ENCODE measurements around the gene MMD.

The MMD gene

GRCh38 chr17:55443904-55444303 is 22.3 kb upstream of the MMD start:
- Histone ChIP-seq H3K27ac (ENCODE audit: low read length) (no peak overlapping the region), H3K9me3 (ENCODE audit: control insufficient read depth, insufficient read depth, low read length) (no peaks in the 10 kb centered on the region), H3K4me1 (ENCODE audit: control insufficient read depth, insufficient read depth, low read length) (peaks cover 2% of the 10 kb centered on the region; the same call in 1 of the 2 replicates), H3K36me3 (ENCODE audit: control insufficient read depth, insufficient read depth, low read length) (no peaks in the 10 kb centered on the region), H3K27me3 (ENCODE audit: control insufficient read depth, insufficient read depth, low read length) (no peaks in the 10 kb centered on the region), H3K4me3 (ENCODE audit: low read length) (no peak overlapping the region)
- DNase-seq (ENCODE audit: low read depth, low spot score) = no peak
- WGBS (ENCODE audit: insufficient coverage, insufficient read length) = no CpG with 5 or more reads among the region's 10 CpGs

DNA sequence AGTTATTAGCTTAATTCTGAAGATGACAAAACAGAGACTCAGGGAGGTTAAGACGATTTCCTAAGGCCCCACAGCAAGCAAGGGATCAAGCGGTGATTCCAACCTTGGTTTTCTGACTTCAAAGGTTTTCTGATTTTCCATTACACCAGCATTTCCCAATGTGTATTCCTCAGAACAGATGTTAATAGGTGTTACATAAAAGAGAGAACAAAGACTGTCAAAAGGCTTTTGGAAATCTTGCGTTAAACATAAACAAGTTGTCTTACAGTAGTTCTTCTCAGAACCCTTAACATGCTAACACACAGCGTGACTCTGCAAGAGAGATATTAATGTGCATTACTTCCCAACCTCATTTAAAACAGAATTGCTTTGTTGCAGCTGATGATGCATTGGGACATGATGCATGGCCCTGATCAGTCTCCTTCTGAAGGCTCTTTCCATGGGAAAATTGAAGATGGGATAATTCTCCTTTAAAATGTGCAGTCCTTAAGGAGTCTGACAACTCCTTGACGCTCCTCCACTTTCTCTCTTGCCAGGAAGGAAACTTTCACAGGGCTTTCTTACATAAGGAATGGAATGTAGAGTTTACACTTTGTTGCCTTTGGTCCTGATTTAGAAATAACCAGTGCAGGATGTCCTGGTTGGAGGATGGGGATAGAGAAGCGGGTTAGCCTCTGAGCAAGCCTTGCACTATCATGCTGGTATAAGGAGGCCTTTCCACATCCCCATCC is 21.5 kb upstream of the MMD start:
- no peak overlapping the region for H3K27ac ChIP-seq (ENCODE audit: low read length)
- H3K4me3 ChIP-seq (ENCODE audit: low read length) = no peak overlapping the region
- H3K4me1 ChIP-seq (ENCODE audit: control insufficient read depth, insufficient read depth, low read length) = peaks cover 2% of the 10 kb centered on the region; the same call in 1 of the 2 replicates
- WGBS (ENCODE audit: insufficient coverage, insufficient read length) = no CpG with 5 or more reads among the region's 6 CpGs
- no peak for DNase-seq (ENCODE audit: low read depth, low spot score)
- no peaks in the 10 kb centered on the region for H3K27me3 ChIP-seq (ENCODE audit: control insufficient read depth, insufficient read depth, low read length)
- H3K9me3 ChIP-seq (ENCODE audit: control insufficient read depth, insufficient read depth, low read length) = no peaks in the 10 kb centered on the region
- no peaks in the 10 kb centered on the region for H3K36me3 ChIP-seq (ENCODE audit: control insufficient read depth, insufficient read depth, low read length)

GRCh38 chr17:55442462-55442861 is 20.8 kb upstream of the MMD start:
- Histone ChIP-seq H3K27me3 (ENCODE audit: control insufficient read depth, insufficient read depth, low read length) (no peaks in the 10 kb centered on the region), H3K36me3 (ENCODE audit: control insufficient read depth, insufficient read depth, low read length) (no peaks in the 10 kb centered on the region), H3K27ac (ENCODE audit: low read length) (no peak overlapping the region), H3K4me1 (ENCODE audit: control insufficient read depth, insufficient read depth, low read length) (peaks cover 2% of the 10 kb centered on the region; the same call in 1 of the 2 replicates), H3K9me3 (ENCODE audit: control insufficient read depth, insufficient read depth, low read length) (no peaks in the 10 kb centered on the region), H3K4me3 (ENCODE audit: low read length) (no peak overlapping the region)
- WGBS (ENCODE audit: insufficient coverage, insufficient read length) = no CpG with 5 or more reads among the region's 5 CpGs
- DNase-seq (ENCODE audit: low read depth, low spot score) = no peak

DNA sequence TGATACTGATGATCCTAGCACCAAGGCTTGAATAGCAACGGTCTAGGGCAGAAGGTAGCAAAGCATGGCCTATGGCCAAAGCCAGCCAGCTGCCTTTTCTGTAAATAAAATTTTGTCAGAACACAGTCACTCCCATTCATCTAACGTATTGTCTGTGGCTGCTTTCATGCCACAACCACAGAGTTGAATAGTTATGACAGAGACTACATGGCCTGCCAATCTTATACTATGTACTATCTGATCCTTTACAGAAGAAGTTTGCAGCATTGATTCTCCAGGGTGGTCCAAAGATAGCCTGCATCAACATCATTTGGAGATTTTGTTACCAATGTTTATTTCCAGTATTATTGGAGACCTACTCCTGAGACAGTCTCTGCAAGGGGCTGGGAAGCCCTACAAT is 19.9 kb upstream of the MMD start:
- Histone ChIP-seq H3K4me1 (ENCODE audit: control insufficient read depth, insufficient read depth, low read length) (peaks cover 2% of the 10 kb centered on the region; the same call in 1 of the 2 replicates), H3K36me3 (ENCODE audit: control insufficient read depth, insufficient read depth, low read length) (no peaks in the 10 kb centered on the region), H3K4me3 (ENCODE audit: low read length) (no peak overlapping the region), H3K27ac (ENCODE audit: low read length) (no peak overlapping the region), H3K27me3 (ENCODE audit: control insufficient read depth, insufficient read depth, low read length) (no peaks in the 10 kb centered on the region), H3K9me3 (ENCODE audit: control insufficient read depth, insufficient read depth, low read length) (no peaks in the 10 kb centered on the region)
- WGBS (ENCODE audit: insufficient coverage, insufficient read length) = no CpG with 5 or more reads among the region's 2 CpGs
- DNase-seq (ENCODE audit: low read depth, low spot score) = no peak

DNA sequence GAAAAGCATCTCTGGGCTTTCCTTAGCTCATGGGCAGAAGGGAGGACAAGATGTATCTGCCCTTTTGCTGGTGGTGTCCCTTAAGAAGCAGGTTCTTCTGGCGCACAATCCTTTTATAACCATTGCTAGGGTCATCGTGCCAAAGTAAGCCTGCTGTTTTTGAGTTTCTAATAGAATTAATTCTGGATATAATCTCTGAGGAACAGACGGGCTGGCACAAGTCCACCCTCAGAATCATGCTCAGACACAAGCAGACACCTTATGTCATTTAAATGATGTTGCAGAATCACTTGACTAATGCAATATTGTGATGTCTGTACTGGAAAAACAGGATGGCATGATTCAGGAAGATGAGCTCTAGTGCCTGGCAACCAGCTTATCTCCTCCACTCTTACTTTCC is 18.8 kb upstream of the MMD start:
- WGBS (ENCODE audit: insufficient coverage, insufficient read length) = no CpG with 5 or more reads among the region's 3 CpGs
- H3K36me3 ChIP-seq (ENCODE audit: control insufficient read depth, insufficient read depth, low read length) = no peaks in the 10 kb centered on the region
- no peaks in the 10 kb centered on the region for H3K27me3 ChIP-seq (ENCODE audit: control insufficient read depth, insufficient read depth, low read length)
- DNase-seq (ENCODE audit: low read depth, low spot score) = no peak
- H3K4me1 ChIP-seq (ENCODE audit: control insufficient read depth, insufficient read depth, low read length) = peaks cover 2% of the 10 kb centered on the region; the same call in 1 of the 2 replicates
- no peaks in the 10 kb centered on the region for H3K9me3 ChIP-seq (ENCODE audit: control insufficient read depth, insufficient read depth, low read length)
- no peak overlapping the region for H3K4me3 ChIP-seq (ENCODE audit: low read length)
- H3K27ac ChIP-seq (ENCODE audit: low read length) = no peak overlapping the region

GRCh38 chr17:55437159-55437605 is 15.5 kb upstream of the MMD start:
- Histone ChIP-seq H3K27me3 (ENCODE audit: control insufficient read depth, insufficient read depth, low read length) (no peaks in the 10 kb centered on the region), H3K9me3 (ENCODE audit: control insufficient read depth, insufficient read depth, low read length) (no peaks in the 10 kb centered on the region), H3K4me1 (ENCODE audit: control insufficient read depth, insufficient read depth, low read length) (no peaks in the 10 kb centered on the region), H3K27ac (ENCODE audit: low read length) (no peak overlapping the region), H3K4me3 (ENCODE audit: low read length) (no peak overlapping the region), H3K36me3 (ENCODE audit: control insufficient read depth, insufficient read depth, low read length) (no peaks in the 10 kb centered on the region)
- no peak for DNase-seq (ENCODE audit: low read depth, low spot score)
- no CpG with 5 or more reads among the region's 5 CpGs for WGBS (ENCODE audit: insufficient coverage, insufficient read length)

DNA sequence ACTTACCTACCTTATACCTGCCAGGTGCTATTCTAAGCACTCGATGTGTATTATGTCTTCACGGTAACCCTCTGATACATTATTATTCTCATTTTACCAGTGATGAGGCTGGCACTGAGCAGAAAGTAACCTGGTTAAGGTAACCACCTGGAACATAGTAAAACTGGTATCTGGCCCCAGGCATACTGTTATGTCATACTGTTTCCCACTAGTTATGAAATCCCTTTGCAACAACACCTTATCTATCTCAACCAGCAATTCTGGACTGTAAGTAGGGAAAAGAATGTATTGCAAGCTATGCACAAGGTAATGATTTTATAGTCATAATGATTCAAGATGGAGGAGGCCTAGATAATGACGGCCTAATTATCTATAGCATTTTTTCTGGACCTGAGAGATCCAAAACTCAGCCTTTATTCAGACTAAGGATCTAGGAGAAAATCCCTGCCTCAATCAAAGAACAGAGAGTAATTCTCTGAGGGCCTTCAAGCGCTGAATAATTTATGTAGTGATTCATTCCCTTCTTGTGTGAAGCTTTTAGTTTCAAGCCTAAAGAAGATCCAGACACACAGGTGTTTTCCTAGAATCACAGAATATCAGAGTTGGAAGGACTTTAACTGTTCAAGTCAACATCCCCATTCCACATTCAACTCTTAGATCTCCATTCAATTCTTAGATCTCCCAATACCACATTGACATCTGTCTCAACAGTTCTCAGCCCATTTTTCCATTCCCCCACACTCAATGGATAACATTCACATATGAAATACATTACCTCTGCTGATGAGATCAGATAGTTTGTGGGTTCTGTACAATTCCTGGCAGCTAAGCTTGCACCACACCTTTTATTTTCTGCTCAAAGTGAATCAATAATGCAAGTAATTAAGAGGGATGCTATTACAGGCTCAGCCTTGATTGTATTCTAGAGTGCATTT is 14.9 kb upstream of the MMD start:
- Histone ChIP-seq H3K36me3 (ENCODE audit: control insufficient read depth, insufficient read depth, low read length) (no peaks in the 10 kb centered on the region), H3K4me1 (ENCODE audit: control insufficient read depth, insufficient read depth, low read length) (no peaks in the 10 kb centered on the region), H3K4me3 (ENCODE audit: low read length) (no peak overlapping the region), H3K9me3 (ENCODE audit: control insufficient read depth, insufficient read depth, low read length) (no peaks in the 10 kb centered on the region), H3K27ac (ENCODE audit: low read length) (no peak overlapping the region), H3K27me3 (ENCODE audit: control insufficient read depth, insufficient read depth, low read length) (no peaks in the 10 kb centered on the region)
- WGBS (ENCODE audit: insufficient coverage, insufficient read length) = no CpG with 5 or more reads among the region's 4 CpGs
- DNase-seq (ENCODE audit: low read depth, low spot score) = no peak

DNA sequence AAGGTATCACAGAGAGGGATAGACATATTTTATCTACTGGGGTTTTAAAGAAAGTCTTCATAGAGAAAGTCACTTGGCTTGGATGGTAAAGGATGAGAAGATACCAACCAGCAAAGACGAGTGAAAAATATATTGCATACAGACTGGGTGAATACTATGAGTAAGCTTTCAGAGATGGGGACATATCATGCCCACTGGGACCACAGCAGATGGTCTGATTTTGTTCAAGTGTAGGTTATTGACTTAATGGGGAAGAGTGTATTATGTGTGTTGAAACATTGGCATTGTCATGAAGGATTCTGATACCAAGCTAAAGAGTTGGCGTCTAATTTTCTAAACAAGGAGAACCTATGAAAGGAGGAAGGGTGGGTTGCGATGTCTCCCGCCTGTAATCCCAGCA is 13.8 kb upstream of the MMD start:
- DNase-seq (ENCODE audit: low read depth, low spot score) = no peak
- no peaks in the 10 kb centered on the region for H3K4me1 ChIP-seq (ENCODE audit: control insufficient read depth, insufficient read depth, low read length)
- no CpG with 5 or more reads among the region's 4 CpGs for WGBS (ENCODE audit: insufficient coverage, insufficient read length)

GRCh38 chr17:55434721-55435120 is 13.1 kb upstream of the MMD start:
- WGBS (ENCODE audit: insufficient coverage, insufficient read length) = no CpG with 5 or more reads among the region's 1 CpG
- H3K27ac ChIP-seq (ENCODE audit: low read length) = no peak overlapping the region
- H3K9me3 ChIP-seq (ENCODE audit: control insufficient read depth, insufficient read depth, low read length) = no peaks in the 10 kb centered on the region
- H3K4me1 ChIP-seq (ENCODE audit: control insufficient read depth, insufficient read depth, low read length) = no peaks in the 10 kb centered on the region
- H3K36me3 ChIP-seq (ENCODE audit: control insufficient read depth, insufficient read depth, low read length) = no peaks in the 10 kb centered on the region
- no peaks in the 10 kb centered on the region for H3K27me3 ChIP-seq (ENCODE audit: control insufficient read depth, insufficient read depth, low read length)
- H3K4me3 ChIP-seq (ENCODE audit: low read length) = no peak overlapping the region
- DNase-seq (ENCODE audit: low read depth, low spot score) = no peak

More for the DNA sequence above, 13.8 kb upstream of the MMD start:
- Histone ChIP-seq H3K36me3 (ENCODE audit: control insufficient read depth, insufficient read depth, low read length) (no peaks in the 10 kb centered on the region), H3K4me3 (ENCODE audit: low read length) (no peak overlapping the region), H3K9me3 (ENCODE audit: control insufficient read depth, insufficient read depth, low read length) (no peaks in the 10 kb centered on the region), H3K27me3 (ENCODE audit: control insufficient read depth, insufficient read depth, low read length) (no peaks in the 10 kb centered on the region), H3K27ac (ENCODE audit: low read length) (no peak overlapping the region)

DNA sequence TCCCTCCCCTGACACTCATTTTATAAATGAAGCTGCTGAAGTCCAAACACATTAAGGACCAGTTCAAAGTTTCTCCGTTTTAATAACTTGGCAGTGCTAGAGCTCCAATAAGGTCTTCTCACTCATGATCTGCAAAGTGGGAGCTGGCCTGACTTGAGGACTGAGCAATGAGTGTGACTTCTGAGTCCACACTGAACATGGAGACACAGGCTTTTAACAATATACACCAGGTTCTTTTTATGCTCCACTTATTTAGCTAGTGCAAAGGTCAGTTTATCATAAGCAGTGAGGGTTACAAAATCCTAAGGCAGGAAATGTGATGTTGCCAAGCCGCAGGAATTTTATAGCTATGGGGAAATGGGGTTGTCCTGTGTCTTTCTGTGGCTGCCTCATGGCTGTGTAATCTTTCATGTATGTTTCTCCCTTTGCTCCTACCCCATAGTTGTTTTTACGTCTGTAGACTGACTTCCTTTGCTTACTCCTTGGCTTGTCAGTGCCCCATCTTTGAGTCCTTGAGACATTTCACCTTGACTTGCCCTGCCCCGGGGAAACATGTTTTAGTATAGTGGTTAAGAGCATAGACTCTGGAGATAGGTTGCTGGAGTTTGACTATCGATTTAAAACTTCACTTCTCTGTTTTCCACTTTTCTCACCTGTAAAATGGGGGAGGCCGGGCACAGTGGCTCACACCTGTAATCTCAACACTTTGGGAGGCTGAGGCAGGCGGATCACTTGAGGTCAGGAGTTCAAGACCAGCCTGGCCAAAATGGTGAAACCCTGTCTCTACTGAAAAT is 12.2 kb upstream of the MMD start:
- Histone ChIP-seq H3K9me3 (ENCODE audit: control insufficient read depth, insufficient read depth, low read length) (no peaks in the 10 kb centered on the region), H3K36me3 (ENCODE audit: control insufficient read depth, insufficient read depth, low read length) (no peaks in the 10 kb centered on the region), H3K27ac (ENCODE audit: low read length) (no peak overlapping the region), H3K4me3 (ENCODE audit: low read length) (no peak overlapping the region), H3K27me3 (ENCODE audit: control insufficient read depth, insufficient read depth, low read length) (no peaks in the 10 kb centered on the region), H3K4me1 (ENCODE audit: control insufficient read depth, insufficient read depth, low read length) (no peaks in the 10 kb centered on the region)
- no peak for DNase-seq (ENCODE audit: low read depth, low spot score)
- no CpG with 5 or more reads among the region's 7 CpGs for WGBS (ENCODE audit: insufficient coverage, insufficient read length)

Measured in iPS DF 6.9 (cell line).